Measurements from ENCODE around the gene USB1.

Gene USB1

DNA sequence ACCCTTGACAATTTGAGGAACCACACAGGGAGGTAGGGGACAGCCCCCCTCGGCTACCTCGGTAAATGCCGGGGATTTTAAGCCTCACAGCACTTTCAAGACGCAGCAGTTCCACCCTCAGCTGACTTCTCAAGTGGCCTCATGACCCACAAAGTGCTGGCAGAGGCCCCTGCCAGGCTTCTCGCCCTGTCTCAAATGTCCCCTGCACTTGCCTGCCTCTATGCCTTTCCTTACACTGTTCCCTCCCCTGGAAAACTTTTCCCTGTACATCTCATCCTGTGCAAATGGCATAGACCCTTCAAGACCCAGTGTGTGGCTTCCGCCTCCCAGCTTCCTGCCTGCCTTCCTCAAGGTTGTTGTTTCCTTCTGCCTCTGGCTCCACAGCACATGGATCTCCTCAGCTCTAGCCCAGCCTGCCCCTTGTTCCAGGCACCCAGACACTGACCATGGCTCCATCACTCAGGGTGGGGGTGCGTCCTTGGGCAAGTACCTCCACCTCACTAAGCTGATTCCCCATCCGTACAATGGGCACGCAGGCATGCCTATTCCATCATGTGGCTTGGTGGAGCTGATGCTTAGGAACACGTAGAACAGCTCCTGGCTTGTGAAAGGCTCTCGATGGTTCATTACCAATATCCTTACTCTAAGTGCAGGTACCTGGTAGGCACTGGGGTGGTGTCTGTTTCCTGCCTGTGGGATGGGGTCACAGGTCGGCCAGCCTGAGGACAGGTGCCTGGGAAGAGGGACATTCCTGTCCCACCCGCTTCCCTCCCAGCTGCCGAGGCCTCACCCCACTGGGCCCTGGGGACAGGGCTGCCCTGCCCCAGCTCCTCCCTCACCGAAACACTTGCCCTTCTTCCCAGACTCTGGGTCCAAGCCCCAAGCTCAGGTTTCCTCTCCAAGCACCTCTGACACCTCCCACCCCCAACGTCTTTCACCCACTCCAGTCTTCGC, 48.3 kb downstream of the USB1 start:
- DNase-seq = no peak

DNA sequence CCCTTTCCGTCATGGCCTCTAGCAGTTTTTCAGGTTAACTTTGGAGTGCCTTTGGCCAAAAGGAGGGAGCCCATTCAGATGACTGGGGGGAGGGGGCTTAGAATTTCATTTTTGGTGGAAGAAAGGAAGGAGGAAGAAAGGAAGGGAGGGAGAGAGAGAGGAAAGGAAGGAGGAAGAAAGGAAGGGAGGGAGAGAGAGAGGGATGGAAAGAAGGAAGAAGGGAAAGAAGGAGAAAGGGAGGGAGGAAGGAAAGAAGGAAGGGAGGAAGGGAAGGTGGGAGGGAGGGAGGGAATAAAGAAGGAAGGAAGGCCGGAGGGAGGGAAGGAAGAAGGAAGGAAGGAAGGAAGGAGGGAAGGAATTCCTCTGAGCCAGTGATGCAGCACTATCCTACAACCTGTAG, 50.1 kb downstream of the USB1 start:
- DNase-seq = no peak

DNA sequence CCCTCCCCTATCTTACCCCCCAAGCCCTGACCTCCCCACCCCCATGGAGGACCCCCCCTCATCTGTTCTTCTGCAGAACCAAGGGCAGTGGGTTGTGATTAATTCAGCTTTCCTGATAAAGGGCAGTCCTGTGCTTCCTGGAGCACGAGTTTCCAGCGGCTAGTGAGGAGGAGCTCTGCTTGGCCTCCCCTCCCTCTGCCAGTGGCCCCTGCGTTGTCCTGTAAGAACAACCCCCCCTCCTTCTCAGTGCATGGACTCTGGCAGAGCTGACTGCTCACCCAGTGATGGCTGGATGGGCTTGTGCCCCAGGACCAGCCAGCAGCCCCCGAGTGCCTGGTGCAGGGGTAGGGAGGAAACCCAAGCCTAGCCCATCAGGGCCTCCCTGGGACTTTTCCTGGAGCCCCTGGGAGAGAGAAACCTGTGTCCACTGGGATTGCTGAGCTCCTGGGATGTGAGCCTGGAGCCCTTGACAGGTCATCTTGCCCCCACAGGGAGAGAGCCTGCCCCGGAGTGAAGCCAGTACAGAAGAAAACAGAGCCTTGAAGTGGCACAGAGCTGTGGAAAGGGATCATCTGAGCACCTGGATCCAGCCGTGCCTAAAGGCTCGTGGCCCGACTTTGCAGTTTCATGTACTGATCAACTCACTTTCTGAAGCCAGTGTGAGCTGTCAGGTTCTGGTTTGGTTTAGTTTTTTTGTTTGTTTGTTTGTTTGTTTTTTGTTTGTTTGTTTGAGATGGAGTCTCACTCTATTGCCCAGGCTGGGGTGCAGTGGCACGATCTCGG, 50.8 kb downstream of the USB1 start:
- DNase-seq = no peak

DNA sequence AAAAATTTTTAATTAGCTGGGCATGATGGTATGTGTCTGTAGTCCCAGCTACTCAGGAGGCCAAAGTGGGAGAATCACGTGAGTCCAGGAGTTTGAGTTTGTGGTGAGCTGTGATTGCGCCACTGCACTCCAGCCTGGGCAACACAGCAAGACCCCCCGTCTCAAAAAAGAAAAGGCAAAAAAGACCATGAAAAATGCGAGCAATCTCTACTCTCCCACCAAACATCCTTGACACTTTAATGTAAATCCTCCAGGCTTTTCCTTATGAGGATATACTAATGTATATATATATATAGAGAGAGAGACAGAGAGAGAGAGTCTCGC, 52.4 kb downstream of the USB1 start:
- no peak for DNase-seq

DNA sequence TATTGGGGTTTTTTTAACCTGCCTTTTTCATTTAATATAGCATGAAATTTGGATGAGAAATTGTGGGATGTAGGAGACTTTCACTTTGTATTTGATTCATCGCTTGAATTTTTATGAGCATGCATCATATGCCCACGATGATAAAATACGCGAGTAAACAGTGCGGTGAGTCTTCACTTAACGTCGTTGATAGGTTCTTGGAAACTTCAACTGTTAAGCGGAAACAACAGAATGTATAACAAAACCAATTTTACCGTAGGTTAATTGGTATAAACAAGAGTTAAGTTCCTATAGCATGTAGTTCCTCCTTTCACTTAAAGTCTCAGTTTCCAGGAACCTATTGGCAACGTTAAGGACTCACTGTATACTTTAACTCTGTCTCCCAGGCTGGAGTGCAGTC, 53.1 kb downstream of the USB1 start:
- no peak for DNase-seq

DNA sequence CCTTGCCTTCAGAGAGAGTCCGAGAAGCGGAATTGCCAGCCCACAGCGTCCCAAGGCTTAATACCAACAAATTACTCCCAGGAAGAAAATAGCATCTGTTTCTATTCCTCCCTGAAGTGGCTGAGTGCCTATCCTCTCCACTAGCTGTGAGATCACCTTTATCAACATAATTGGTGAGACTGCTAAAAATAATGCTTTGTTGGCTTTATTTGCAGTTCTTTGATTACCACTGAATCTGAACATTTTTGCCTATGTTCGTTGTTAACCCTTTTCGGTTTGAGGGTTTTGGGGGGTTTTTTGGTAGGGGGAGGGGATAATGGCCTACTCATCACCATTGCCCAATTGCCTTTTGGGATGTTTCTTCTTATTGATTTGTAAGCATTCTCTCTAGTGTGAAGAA, 55.4 kb downstream of the USB1 start:
- no peak for DNase-seq

DNA sequence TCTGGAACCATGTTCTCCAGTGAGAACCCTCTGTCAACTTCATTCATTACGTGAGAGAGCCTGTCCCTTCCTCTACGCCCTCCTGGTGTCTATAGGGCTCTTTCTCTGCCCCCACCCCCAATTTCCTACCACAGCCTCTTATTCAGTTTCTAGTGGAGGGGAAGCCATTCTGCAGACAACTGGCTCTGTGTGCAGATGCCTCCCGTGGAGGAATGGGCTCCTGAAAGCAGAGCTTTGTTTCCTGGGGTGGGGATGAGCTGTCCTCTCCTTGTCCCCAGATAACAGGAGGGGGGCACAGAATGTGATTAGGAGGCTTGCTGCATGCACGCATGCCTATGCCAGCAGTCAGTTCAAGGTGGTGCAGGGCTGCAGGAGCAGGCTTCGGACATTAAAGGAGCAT, 55.9 kb downstream of the USB1 start:
- no peak for DNase-seq

DNA sequence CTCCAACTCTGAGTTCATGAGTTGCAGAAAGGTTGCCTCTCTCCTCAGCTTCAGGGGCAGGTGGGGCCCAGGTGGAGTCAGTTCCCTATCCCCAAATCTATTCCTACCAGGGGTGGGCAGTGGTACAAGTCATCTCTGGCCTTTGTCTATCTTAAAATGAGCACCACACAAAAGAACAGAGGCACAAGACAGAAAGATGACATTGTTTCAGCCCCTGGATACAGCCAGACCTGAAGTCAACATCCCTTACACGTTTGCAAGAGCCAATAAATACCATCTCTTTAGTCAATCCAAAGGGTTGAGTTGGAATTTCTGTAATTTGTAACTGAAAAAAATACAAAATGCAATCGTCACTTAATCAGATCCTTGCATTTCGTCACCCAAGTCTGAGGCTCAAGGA, 56.6 kb downstream of the USB1 start:
- DNase-seq = no peak

DNA sequence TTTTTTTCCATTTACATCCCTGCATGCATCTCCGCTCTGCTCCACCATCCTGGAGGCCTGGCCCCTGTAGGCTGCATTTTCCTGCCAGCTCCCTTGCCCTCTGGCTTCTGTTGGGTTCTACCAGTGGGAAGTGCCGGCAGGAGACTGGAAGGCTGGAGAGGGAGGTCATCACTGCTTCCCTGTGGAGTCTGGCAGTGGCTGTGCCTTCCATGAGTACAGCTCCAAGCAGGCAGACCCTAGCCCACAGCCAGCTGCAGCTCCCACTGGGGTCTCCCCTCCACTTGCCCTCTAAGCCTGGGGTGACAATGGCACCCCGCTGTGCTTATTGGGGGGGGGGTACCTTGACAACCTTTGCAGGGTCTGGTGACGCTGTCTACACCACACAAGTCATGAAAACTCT, 61.6 kb downstream of the USB1 start:
- DNase-seq = no peak

DNA sequence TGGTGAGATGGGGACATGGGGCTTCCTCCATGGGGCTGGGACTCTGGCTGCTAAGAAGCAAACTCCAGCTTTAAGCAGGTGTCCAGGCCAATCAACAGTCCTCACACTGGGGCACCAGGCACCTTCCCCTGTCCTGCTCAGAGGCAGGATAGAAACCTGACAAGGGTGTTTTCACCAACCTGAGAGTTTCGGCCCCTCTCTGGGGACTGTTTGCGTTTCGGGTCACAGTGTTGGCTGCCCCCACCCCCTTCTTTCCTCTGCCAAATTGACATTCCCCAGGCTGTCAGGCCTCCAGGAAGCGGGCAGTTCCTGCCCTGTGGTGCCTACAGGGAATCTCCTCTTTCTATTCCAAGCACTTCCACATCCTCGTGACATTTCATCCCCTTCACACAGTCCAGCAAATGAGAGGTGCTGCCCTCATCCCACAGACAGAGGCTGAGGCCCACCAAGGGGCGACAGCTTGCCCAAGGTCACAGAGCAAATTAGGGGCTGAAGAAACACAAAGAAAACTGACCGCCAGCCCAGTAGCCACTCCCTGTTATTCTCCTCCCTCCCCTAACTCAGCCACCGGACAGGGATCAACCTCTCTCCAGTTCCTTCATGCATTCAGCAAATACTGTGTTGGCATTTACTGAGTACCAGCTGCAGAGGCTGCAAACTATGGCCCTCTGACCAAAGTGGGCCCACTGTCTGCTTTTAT, 62.3 kb downstream of the USB1 start:
- no peak for DNase-seq

DNA sequence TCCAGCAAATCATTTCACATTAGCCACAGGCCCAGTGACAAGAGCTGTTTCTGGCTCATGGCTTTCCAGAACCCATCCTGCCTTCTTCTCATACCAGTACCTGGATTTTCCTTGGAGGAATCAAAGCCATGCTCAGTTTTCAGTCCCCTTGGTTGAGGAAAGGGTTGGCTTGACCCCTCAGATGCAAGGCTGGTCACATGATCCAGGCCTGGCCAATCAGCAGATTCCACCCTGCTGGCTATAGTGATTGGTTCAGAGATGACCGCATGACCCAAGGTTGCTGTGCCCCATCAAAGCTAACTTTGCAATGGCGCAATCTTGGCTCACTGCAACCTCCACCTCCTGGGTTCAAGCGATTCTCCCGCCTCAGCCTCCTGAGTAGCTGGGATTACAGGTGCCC, 69.4 kb downstream of the USB1 start:
- DNase-seq = no peak

Data from stimulated activated CD4-positive, alpha-beta T cell treated with anti-CD3 and anti-CD28 coated beads, Interleukin-4, amount 100 ng/mL, for 4 hours (primary cell).